Endodermal cell (in vitro differentiated cells): Measurements from ENCODE around the gene PCSK9. TPM values are rescaled to one million over a fixed set of nuclear protein-coding genes. Genes with fewer than 3 reads are reported as not detected.
A peak's percentile ranks its signal among the peaks of the same experiment; 100 is the strongest.

Experiments used
- DNase-seq: peaks from one replicate; pipeline ENCODE4 v3.0.0-alpha.2; 2017
- H3K27ac ChIP-seq: 2 replicates; pipeline ENCODE4 v1.5.1; 2013; ENCODE audit warnings: mild to moderate bottlenecking, low read depth, low read length, moderate library complexity
- H3K27me3 ChIP-seq: 2 replicates; pipeline ENCODE4 v1.6.1; 2013; ENCODE audit warnings: mild to moderate bottlenecking, low read length, moderate library complexity; ENCODE audit not compliant: insufficient read depth, control insufficient read depth, poor library complexity, severe bottlenecking
- H3K36me3 ChIP-seq: 2 replicates; pipeline ENCODE4 v1.7.0; 2013; ENCODE audit warnings: mild to moderate bottlenecking, low read length, moderate library complexity; ENCODE audit not compliant: control insufficient read depth, insufficient read depth
- H3K4me1 ChIP-seq: one replicate; pipeline ENCODE4 v1.7.0; 2013; ENCODE audit warnings: low read length; ENCODE audit not compliant: control insufficient read depth, insufficient read depth
- H3K4me3 ChIP-seq: 2 replicates; pipeline ENCODE4 v1.5.1; 2013; ENCODE audit warnings: mild to moderate bottlenecking, low read length, moderate library complexity
- H3K9ac ChIP-seq: 2 replicates; pipeline ENCODE4 v1.6.1; 2013; ENCODE audit warnings: mild to moderate bottlenecking, low read length, moderate library complexity; ENCODE audit not compliant: poor library complexity, severe bottlenecking; ENCODE audit errors: extremely low read depth
- H3K9me3 ChIP-seq: 2 replicates; pipeline ENCODE4 v1.6.1; 2013; ENCODE audit warnings: mild to moderate bottlenecking, low read length, moderate library complexity; ENCODE audit not compliant: control insufficient read depth
- H3K27ac Mint-ChIP-seq: 2 replicates; pipeline ENCODE4 v1.8.0; 2020; ENCODE audit warnings: mixed read lengths
- H3K27me3 Mint-ChIP-seq: 2 replicates; pipeline ENCODE4 v1.8.0; 2021; ENCODE audit warnings: mild to moderate bottlenecking, mixed read lengths; ENCODE audit not compliant: insufficient read depth
- H3K36me3 Mint-ChIP-seq: 2 replicates; pipeline ENCODE4 v1.8.0; 2020; ENCODE audit warnings: low read depth, mixed read lengths
- H3K4me1 Mint-ChIP-seq: 2 replicates; pipeline ENCODE4 v1.8.0; 2020; ENCODE audit warnings: mixed read lengths
- H3K4me3 Mint-ChIP-seq: 2 replicates; pipeline ENCODE4 v1.8.0; 2020; ENCODE audit warnings: mild to moderate bottlenecking, moderate library complexity, mixed read lengths
- H3K9me3 Mint-ChIP-seq: 2 replicates; pipeline ENCODE4 v1.8.0; 2020; ENCODE audit warnings: mild to moderate bottlenecking, mixed read lengths
- CTCF ChIP-seq: fragments of 200-600 bp; sonication (generic); conservative IDR thresholded peaks from 2 replicates; pipeline ENCODE4 v1.5.0; 2021; ENCODE audit warnings: antibody characterized with exemption, mild to moderate bottlenecking
- WGBS, 2 experiments: methylation state at CpG; one replicate each; pipeline versions ENCODE4 v1.1.5 to v1.1.7; 2013; ENCODE audit warnings: missing lambda C conversion rate in 2 of 2, mixed read lengths in 1 of 2; ENCODE audit not compliant: insufficient coverage in 1 of 2, insufficient read length in 1 of 2; 5-methylcytosine and 5-hydroxymethylcytosine counted together
- total RNA-seq, 2 donors: library from RNA; stranded (reverse); fragmentation: NEBNext Ultra II Directional in 1 of 2; extraction: Animal tissue kit (Norgen Biotek cat#: 25700) in 1 of 2; gene quantifications; 2 replicates in 1 of 2; 3 replicates in 1 of 2; pipeline ENCODE4 v1.2.1, GENCODE V29; 2021

Gene PCSK9
- total RNA-seq, 2 donors from 2014 or later = 26.1 to 59.9 TPM

- Mint-ChIP-seq H3K27ac (no peak overlapping the region), H3K36me3 (peaks cover 86% of the 10 kb centered on the region), H3K9me3 (no peaks in the 10 kb centered on the region), H3K4me3 (no peak overlapping the region), H3K4me1 (peaks cover 12% of the 10 kb centered on the region), H3K27me3 (no peaks in the 10 kb centered on the region)
- no peak for DNase-seq
- TF ChIP-seq CTCF = no peak
- H3K27ac ChIP-seq = no peak overlapping the region
- no peak overlapping the region for H3K9ac ChIP-seq
- no peaks in the 10 kb centered on the region for H3K27me3 ChIP-seq
- H3K4me3 ChIP-seq = no peak overlapping the region
- WGBS, 2 experiments = 94 to 97% methylated on average over 5 to 7 of the region's 7 CpGs
- peaks cover 97% of the 10 kb centered on the region for H3K36me3 ChIP-seq
- no peaks in the 10 kb centered on the region for H3K4me1 ChIP-seq
- no peaks in the 10 kb centered on the region for H3K9me3 ChIP-seq
Observed at GRCh38 chr1:55084257-55084656, 44.9 kb downstream of the PCSK9 start.

- Mint-ChIP-seq H3K4me1 (no peaks in the 10 kb centered on the region), H3K36me3 (peaks cover 84% of the 10 kb centered on the region), H3K4me3 (no peak overlapping the region), H3K27me3 (no peaks in the 10 kb centered on the region), H3K9me3 (no peaks in the 10 kb centered on the region), H3K27ac (no peak overlapping the region)
- H3K4me1 ChIP-seq = no peaks in the 10 kb centered on the region
- H3K4me3 ChIP-seq = no peak overlapping the region
- no peak for TF ChIP-seq CTCF
- 87 to 92% methylated on average over 3 of the region's 3 CpGs for WGBS, 2 experiments
- H3K27ac ChIP-seq = no peak overlapping the region
- H3K36me3 ChIP-seq = peaks cover 98% of the 10 kb centered on the region
- no peak overlapping the region for H3K9ac ChIP-seq
- no peaks in the 10 kb centered on the region for H3K27me3 ChIP-seq
- H3K9me3 ChIP-seq = no peaks in the 10 kb centered on the region
- no peak for DNase-seq
Observed at GRCh38 chr1:55087439-55087838, 48.1 kb downstream of the PCSK9 start.

- H3K27ac Mint-ChIP-seq = peak overlapping the region; percentile 27
- no peak overlapping the region for H3K27ac ChIP-seq
- 91 to 98% methylated on average over 4 of the region's 4 CpGs for WGBS, 2 experiments
Observed at GRCh38 chr1:55088413-55088812, 49.1 kb downstream of the PCSK9 start.

More at GRCh38 chr1:55088413-55088812, 49.1 kb downstream of the PCSK9 start:
- no peaks in the 10 kb centered on the region for H3K9me3 ChIP-seq
- peaks cover 99% of the 10 kb centered on the region for H3K36me3 ChIP-seq
- no peaks in the 10 kb centered on the region for H3K4me1 ChIP-seq
- H3K27me3 ChIP-seq = no peaks in the 10 kb centered on the region
- Mint-ChIP-seq H3K4me3 (no peak overlapping the region), H3K36me3 (peaks cover 83% of the 10 kb centered on the region), H3K27me3 (no peaks in the 10 kb centered on the region), H3K9me3 (no peaks in the 10 kb centered on the region), H3K4me1 (no peaks in the 10 kb centered on the region)
- no peak for DNase-seq
- no peak overlapping the region for H3K4me3 ChIP-seq
- no peak for TF ChIP-seq CTCF
- no peak overlapping the region for H3K9ac ChIP-seq
